ENCODE measurements around the gene RTRAF. TPM values are rescaled to one million over a fixed set of nuclear protein-coding genes. Genes with fewer than 3 reads are reported as not detected.

The RTRAF gene
- total RNA-seq, 2 donors from 2014 or later = 123 to 135 TPM

GRCh38 chr14:52051251-52051650 is 61.9 kb downstream of the RTRAF start:
- no peak for DNase-seq
- H3K9me3 ChIP-seq (ENCODE audit: control insufficient read depth, low read length, poor library complexity, severe bottlenecking) = no peaks in the 10 kb centered on the region
- H3K4me1 Mint-ChIP-seq = peaks cover 2% of the 10 kb centered on the region
- peaks cover 31% of the 10 kb centered on the region for H3K27me3 Mint-ChIP-seq
- ATAC-seq = no peak
- no peak overlapping the region for H3K27ac Mint-ChIP-seq
- H3K36me3 Mint-ChIP-seq (ENCODE audit: low read depth) = peaks cover 7% of the 10 kb centered on the region
- no peak overlapping the region for H3K4me3 Mint-ChIP-seq

- Mint-ChIP-seq H3K27ac (no peak overlapping the region), H3K36me3 (ENCODE audit: low read depth) (peaks cover 7% of the 10 kb centered on the region), H3K27me3 (peaks cover 31% of the 10 kb centered on the region), H3K4me3 (no peak overlapping the region), H3K4me1 (peaks cover 2% of the 10 kb centered on the region)
- H3K9me3 ChIP-seq (ENCODE audit: control insufficient read depth, low read length, poor library complexity, severe bottlenecking) = no peaks in the 10 kb centered on the region
- ATAC-seq (no peak), DNase-seq (no peak)
Observed at GRCh38 chr14:52051871-52052270, 62.5 kb downstream of the RTRAF start.

DNA sequence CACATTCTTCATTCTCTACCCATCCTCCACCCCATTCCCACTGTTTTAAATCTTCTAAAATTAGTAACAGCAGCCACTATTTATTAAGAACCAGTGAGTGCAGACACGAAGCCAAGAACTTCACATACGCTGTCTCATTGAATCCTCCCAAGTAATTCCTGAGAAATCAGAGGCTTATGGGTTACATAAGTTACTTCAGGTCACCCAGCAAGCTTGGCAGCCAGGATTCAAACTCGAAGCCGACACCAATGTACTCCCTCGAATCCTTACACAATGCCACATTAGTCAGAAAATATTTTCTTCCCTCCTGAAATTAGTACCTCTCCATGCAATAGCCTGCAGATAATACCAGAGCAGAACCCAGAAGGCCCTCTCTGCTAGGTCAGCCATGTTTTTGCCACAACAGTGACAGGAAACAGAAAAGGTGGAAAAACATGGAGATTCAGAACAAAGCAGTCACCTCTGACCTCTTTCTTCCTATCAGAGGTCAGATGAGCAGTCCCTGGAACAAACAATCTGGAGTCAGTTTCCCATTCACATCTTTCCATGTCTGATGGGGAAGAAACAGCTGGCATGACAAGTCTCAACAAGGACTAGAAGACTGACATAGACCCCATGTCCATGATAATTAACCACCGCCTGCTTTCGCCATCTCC is 63.1 kb downstream of the RTRAF start:
- no peak for DNase-seq
- Mint-ChIP-seq H3K4me1 (peaks cover 2% of the 10 kb centered on the region), H3K36me3 (ENCODE audit: low read depth) (peaks cover 7% of the 10 kb centered on the region), H3K27me3 (peaks cover 31% of the 10 kb centered on the region), H3K27ac (no peak overlapping the region), H3K4me3 (no peak overlapping the region)
- no peak for ATAC-seq
- H3K9me3 ChIP-seq (ENCODE audit: control insufficient read depth, low read length, poor library complexity, severe bottlenecking) = no peaks in the 10 kb centered on the region

DNA sequence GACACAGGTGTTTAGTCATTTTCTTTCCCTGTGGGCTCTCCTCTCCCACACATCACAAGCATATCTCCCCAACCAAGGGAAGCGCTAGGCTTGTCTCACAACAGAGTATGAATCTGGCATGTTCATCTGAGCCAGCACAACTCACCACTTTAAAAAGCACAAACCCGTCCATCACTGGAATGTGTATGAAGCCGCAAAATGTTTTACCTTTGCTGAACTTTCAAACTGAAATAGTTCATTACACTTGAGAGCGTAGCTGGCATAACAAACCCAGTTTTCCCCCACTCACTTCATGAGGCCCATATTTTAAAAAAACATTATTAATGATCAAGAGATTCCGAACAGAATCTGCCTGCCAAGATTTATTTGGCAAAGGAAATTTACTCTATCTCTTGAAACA is 63.7 kb downstream of the RTRAF start:
- peaks cover 31% of the 10 kb centered on the region for H3K27me3 Mint-ChIP-seq
- H3K27ac Mint-ChIP-seq = no peak overlapping the region
- ATAC-seq = no peak
- peaks cover 7% of the 10 kb centered on the region for H3K36me3 Mint-ChIP-seq (ENCODE audit: low read depth)
- no peaks in the 10 kb centered on the region for H3K4me1 Mint-ChIP-seq
- DNase-seq = no peak
- no peak overlapping the region for H3K4me3 Mint-ChIP-seq
- no peaks in the 10 kb centered on the region for H3K9me3 ChIP-seq (ENCODE audit: control insufficient read depth, low read length, poor library complexity, severe bottlenecking)

GRCh38 chr14:52054678-52055077 is 65.3 kb downstream of the RTRAF start:
- Mint-ChIP-seq H3K27ac (no peak overlapping the region), H3K4me1 (no peaks in the 10 kb centered on the region), H3K36me3 (ENCODE audit: low read depth) (peaks cover 7% of the 10 kb centered on the region), H3K4me3 (no peak overlapping the region), H3K27me3 (peaks cover 38% of the 10 kb centered on the region)
- H3K9me3 ChIP-seq (ENCODE audit: control insufficient read depth, low read length, poor library complexity, severe bottlenecking) = no peaks in the 10 kb centered on the region
- ATAC-seq (no peak), DNase-seq (no peak)

DNA sequence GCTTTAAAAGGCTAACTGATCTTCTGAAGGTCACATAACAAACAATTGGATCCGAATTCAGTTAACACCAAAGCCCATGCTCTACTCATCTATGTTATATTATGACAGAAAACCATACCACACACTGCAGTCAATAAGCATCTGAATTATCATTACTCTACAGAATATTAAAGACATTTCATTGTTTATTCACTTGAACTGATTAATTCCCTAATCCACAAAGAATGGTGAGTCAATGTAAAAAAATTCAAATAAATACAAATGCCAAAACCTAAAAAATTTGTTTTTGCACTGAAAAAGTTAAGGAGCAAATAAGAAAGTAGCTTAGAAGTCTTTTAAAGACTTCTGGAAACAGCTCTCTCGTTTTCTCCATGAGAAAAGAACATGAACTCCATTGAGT is 65.8 kb downstream of the RTRAF start:
- Mint-ChIP-seq H3K27me3 (peaks cover 41% of the 10 kb centered on the region), H3K4me3 (no peak overlapping the region), H3K27ac (no peak overlapping the region), H3K4me1 (no peaks in the 10 kb centered on the region), H3K36me3 (ENCODE audit: low read depth) (peaks cover 7% of the 10 kb centered on the region)
- no peak for ATAC-seq
- H3K9me3 ChIP-seq (ENCODE audit: control insufficient read depth, low read length, poor library complexity, severe bottlenecking) = no peaks in the 10 kb centered on the region
- no peak for DNase-seq

DNA sequence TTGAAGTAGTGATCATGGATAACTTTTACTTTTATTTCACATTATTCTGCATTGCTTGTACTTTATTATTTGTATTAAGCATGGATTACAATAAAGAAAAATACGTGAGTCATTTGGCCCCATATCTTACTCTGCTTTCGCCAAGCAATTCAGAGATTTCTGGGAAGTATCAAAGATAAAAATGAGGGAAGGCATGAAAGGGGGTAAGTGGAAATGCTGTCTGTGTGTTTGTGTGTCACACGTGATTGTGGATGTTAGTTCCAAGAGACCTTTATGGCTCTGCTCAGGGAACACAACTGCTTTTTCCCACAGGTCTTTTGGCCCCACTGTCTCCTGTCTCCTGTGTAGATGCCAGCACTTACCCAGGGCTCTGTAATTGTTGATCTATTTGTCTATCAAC is 69.0 kb downstream of the RTRAF start:
- no peaks in the 10 kb centered on the region for H3K9me3 ChIP-seq (ENCODE audit: control insufficient read depth, low read length, poor library complexity, severe bottlenecking)
- no peak overlapping the region for H3K27ac Mint-ChIP-seq
- ATAC-seq = no peak
- DNase-seq = no peak
- no peaks in the 10 kb centered on the region for H3K4me1 Mint-ChIP-seq
- H3K27me3 Mint-ChIP-seq = peaks cover 35% of the 10 kb centered on the region
- no peak overlapping the region for H3K4me3 Mint-ChIP-seq
- peaks cover 4% of the 10 kb centered on the region for H3K36me3 Mint-ChIP-seq (ENCODE audit: low read depth)

DNA sequence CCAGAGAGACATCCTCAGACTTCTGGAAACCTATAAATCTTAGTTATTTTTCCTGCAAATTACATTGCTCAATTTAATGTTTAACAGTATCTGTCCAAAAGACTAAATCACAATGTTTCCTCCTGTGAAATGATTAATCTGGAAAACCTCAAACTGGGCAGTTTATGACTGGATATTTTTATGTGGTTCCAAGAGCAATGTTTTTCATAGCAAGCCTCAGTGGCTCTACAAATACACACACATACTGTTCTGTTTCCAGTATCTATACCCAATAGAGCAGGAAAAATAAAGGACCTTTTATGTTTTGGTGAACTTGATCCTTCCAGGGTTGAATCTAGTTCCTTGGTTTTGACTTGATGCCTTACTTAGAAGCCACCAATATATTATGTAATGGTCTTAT is 70.3 kb downstream of the RTRAF start:
- H3K4me3 Mint-ChIP-seq = no peak overlapping the region
- no peaks in the 10 kb centered on the region for H3K9me3 ChIP-seq (ENCODE audit: control insufficient read depth, low read length, poor library complexity, severe bottlenecking)
- ATAC-seq = no peak

DNA sequence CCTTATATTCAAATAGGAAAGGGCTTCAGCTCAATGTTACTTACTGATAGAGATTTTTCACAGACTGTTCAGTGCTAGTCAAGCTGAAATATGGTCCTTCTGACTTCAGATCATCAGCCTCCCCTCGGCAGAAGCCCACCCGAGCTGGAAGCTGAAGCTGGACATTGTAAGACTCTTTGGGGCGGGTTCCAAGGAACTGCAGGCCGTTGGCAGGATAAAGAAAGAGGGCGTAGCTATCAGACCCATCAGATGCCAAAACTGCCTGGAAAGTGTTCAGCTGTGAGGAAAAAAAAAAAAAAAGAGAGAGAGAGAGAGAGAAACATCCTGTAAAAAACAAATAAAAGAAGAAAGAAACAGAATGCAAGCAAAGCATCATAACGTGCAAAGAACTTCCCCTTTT is 70.7 kb downstream of the RTRAF start:
- Mint-ChIP-seq H3K27ac (no peak overlapping the region), H3K4me3 (no peak overlapping the region), H3K27me3 (peaks cover 24% of the 10 kb centered on the region), H3K36me3 (ENCODE audit: low read depth) (peaks cover 1% of the 10 kb centered on the region), H3K4me1 (no peaks in the 10 kb centered on the region)
- DNase-seq = no peak
- no peak for ATAC-seq
- H3K9me3 ChIP-seq (ENCODE audit: control insufficient read depth, low read length, poor library complexity, severe bottlenecking) = no peaks in the 10 kb centered on the region

More for the DNA sequence above, 70.3 kb downstream of the RTRAF start:
- Mint-ChIP-seq H3K27ac (no peak overlapping the region), H3K27me3 (peaks cover 28% of the 10 kb centered on the region), H3K4me1 (no peaks in the 10 kb centered on the region), H3K36me3 (ENCODE audit: low read depth) (peaks cover 4% of the 10 kb centered on the region)
- DNase-seq = no peak

Other genes starting within 250 kb of the RTRAF start
- 100 to 1,000 TPM; 194 to 208 TPM for gene GNG2, start 128.9 kb upstream of the RTRAF start, total RNA-seq
- 1 to 10 TPM in 1 of 2 donors, under 1 TPM in 1; 0.62 to 2.2 TPM for gene NID2, start 79.5 kb downstream of the RTRAF start, total RNA-seq